AG04449 (cell line): ENCODE measurements around the gene HLA-DQA1.

ENCODE experiments used
- CTCF ChIA-PET: fragments of 350-600 bp; formaldehyde crosslinking; extraction: SDS; loops from one replicate; lab custom pipeline; 2021; ENCODE audit warnings: antibody characterized with exemption; lab: Yijun Ruan, JAX
- POLR2A ChIA-PET: fragments of 400-600, 350-600 bp; formaldehyde crosslinking; extraction: SDS; loops from one replicate; lab custom pipeline; 2020; ENCODE audit warnings: antibody characterized with exemption, inconsistent platforms; lab: Yijun Ruan, JAX
- DNase-seq: peaks from one replicate; pipeline ENCODE4 v3.0.0-alpha.2; 2010; ENCODE audit warnings: low read depth, low spot score
- H3K4me3 ChIP-seq: 2 replicates; pipeline ENCODE4 v1.5.1; 2011; ENCODE audit warnings: low read depth, mild to moderate bottlenecking, control low read depth, low read length
- CTCF ChIP-seq: IDR thresholded peaks from one replicate; pipeline ENCODE4 v1.5.1; 2011; ENCODE audit warnings: mild to moderate bottlenecking, moderate library complexity, low read length, control low read depth, inconsistent platforms; ENCODE audit not compliant: insufficient read depth; ENCODE audit errors: missing control alignments

The HLA-DQA1 gene

GRCh38 chr6:32664354-32664753, 27.1 kb downstream of the HLA-DQA1 start:
- DNase-seq: no peak
- CTCF ChIA-PET: no interaction called here
- POLR2A ChIA-PET: no interaction called here
- no peak overlapping the region for H3K4me3 ChIP-seq
- TF ChIP-seq CTCF: no peak

GRCh38 chr6:32664827-32665362, 27.7 kb downstream of the HLA-DQA1 start:
- DNase-seq: no peak
- POLR2A ChIA-PET: no interaction called here
- TF ChIP-seq CTCF: no peak
- H3K4me3 ChIP-seq: no peak overlapping the region
- CTCF ChIA-PET: no interaction called here

GRCh38 chr6:32665661-32666060, 28.5 kb downstream of the HLA-DQA1 start:
- H3K4me3 ChIP-seq: no peak overlapping the region
- CTCF ChIA-PET: no interaction called here
- no peak for DNase-seq
- POLR2A ChIA-PET: no interaction called here
- no peak for TF ChIP-seq CTCF

GRCh38 chr6:32666420-32667300, 29.5 kb downstream of the HLA-DQA1 start, which contains the start of gene HLA-DQB1:
Gene HLA-DQB1, minus strand, starts transcription at chr6:32666657. Its CDS starts 50 bp downstream, at chr6:32666607.
- no peak for TF ChIP-seq CTCF
- ChIA-PET CTCF (no interaction called here), POLR2A (no interaction called here)
- no peak within 1 kb of the TSS for H3K4me3 ChIP-seq
- no peak for DNase-seq

GRCh38 chr6:32668226-32668747, 31.1 kb downstream of the HLA-DQA1 start:
- CTCF ChIA-PET: no interaction called here
- DNase-seq: no peak
- H3K4me3 ChIP-seq: no peak overlapping the region
- POLR2A ChIA-PET: no interaction called here
- TF ChIP-seq CTCF: no peak

GRCh38 chr6:32669240-32669639, 32.0 kb downstream of the HLA-DQA1 start:
- POLR2A ChIA-PET: no interaction called here
- CTCF ChIA-PET: no interaction called here

More at GRCh38 chr6:32669240-32669639, 32.0 kb downstream of the HLA-DQA1 start:
- no peak for DNase-seq
- H3K4me3 ChIP-seq: no peak overlapping the region
- no peak for TF ChIP-seq CTCF
